ENCODE results near the gene SCYL1.

The SCYL1 gene

DNA sequence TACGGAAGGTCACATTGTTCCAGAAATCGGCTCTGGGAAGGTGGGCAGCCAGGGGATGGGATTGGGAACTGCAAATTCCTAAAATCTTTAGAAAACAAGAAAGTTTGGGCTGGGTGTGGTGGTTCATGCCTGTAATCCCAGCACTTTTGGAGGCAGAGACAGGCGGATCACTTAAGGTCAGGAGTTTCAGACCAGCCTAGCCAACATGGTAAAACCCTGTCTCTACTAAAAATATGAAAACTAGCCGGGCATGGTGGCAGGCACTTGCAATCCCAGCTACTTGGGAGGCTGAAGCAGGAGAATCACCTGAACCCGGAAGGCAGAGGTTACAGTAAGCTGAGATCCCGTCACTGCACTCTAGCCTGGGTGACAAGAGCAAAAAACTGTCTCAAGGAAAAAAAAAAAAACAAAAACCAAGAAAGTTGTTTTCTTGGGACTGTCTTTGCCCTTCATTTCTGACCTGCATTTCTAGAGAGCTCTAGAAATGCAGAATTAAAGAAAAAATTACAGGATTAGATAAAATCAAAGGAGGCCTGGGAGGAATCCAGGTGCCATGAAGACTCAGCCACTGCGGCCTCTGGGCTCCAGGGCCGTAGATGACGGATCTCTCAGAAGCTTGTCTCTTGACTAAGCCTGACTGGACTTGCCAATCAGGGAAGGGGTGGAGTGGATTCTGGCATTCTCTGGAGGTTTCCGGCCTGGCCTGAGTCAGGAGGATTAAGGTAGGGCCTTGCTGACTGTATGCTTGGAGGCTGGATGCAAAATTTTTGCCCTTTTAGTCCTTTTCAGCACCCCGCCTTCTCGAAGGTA, 31.3 kb upstream of the SCYL1 start:
- DNase-seq: peak; percentile 74

DNA sequence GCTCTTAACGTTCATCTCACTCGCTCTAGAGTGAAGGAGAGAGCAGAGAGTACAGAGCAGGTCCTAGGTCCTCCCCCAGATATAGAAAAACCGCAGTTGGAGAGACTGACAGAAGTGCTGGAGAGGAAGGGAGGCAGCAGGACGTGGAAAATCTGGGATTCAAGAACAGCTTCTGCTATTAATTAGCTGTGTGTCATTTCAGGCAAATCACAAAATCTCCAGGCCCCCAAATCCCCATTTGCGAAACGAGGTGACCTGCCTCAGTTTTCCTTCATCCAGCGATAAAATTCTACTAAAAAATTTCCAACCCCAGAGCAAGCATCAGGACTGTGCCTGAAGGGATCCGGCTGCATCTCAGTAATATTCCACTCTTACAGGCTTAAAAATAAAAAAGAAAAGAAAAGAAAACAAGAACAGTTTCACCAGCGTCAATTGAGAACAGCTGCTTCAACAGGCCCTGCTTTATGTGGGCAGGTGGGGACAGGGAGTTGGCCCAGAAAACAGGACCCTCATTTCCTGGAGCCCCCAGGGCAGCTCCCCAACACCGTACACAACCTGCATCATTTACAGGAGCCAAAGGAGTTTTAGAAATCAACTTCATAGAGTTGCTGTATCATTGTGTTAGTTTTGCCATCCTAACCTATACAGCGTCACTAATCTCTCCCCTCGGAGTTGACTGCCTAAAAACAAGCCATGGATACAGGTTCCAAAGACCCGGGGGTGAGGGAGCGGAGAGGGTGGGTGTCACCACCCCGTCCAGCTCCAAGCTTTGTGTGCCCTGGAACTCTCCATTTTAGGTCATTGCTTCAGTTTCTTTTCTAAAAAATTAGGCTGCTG, 28.4 kb upstream of the SCYL1 start:
- no peak for DNase-seq

DNA sequence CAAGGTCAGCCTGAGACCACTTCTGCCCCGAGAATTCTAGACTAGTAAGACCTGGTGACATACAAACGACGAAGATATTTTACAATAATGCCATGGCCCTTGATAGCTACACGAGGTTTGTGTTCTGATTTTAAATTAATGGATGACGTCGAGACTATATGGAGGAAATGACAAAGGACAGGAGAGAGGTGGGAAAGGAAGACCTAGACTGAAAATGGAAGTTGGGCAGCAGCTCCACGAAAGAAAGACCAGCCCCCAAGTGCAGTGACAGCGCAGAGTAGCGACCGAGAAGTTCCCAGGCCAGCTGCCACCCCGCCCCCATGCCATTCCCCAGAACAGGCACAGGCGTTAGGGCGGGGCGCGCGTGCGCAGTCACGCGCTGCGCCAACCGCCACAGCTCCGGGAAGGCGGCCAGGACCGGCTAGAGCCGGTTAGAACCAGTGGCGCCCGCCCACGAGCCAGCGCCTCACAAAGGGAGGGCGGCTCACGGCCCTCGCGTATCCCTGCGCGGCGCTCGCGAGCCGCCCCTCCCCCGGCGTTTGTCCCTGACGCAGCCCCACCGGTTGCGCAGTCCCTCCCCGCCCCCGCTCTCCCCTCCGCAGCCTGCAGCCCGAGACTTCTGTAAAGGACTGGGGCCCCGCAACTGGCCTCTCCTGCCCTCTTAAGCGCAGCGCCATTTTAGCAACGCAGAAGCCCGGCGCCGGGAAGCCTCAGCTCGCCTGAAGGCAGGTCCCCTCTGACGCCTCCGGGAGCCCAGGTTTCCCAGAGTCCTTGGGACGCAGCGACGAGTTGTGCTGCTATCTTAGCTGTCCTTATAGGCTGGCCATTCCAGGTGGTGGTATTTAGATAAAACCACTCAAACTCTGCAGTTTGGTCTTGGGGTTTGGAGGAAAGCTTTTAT, 27.5 kb upstream of the SCYL1 start:
- peak; percentile 97 for DNase-seq

DNA sequence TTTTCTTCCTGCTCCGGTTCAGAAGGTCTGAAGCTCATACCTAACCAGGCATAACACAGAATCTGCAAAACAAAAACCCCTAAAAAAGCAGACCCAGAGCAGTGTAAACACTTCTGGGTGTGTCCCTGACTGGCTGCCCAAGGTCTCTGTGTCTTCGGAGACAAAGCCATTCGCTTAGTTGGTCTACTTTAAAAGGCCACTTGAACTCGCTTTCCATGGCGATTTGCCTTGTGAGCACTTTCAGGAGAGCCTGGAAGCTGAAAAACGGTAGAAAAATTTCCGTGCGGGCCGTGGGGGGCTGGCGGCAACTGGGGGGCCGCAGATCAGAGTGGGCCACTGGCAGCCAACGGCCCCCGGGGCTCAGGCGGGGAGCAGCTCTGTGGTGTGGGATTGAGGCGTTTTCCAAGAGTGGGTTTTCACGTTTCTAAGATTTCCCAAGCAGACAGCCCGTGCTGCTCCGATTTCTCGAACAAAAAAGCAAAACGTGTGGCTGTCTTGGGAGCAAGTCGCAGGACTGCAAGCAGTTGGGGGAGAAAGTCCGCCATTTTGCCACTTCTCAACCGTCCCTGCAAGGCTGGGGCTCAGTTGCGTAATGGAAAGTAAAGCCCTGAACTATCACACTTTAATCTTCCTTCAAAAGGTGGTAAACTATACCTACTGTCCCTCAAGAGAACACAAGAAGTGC, 26.7 kb upstream of the SCYL1 start:
- DNase-seq: no peak

DNA sequence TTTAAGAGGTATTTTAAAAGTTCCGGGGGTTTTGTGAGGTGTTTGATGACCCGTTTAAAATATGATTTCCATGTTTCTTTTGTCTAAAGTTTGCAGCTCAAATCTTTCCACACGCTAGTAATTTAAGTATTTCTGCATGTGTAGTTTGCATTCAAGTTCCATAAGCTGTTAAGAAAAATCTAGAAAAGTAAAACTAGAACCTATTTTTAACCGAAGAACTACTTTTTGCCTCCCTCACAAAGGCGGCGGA, 26.2 kb upstream of the SCYL1 start:
- no peak for DNase-seq

DNA sequence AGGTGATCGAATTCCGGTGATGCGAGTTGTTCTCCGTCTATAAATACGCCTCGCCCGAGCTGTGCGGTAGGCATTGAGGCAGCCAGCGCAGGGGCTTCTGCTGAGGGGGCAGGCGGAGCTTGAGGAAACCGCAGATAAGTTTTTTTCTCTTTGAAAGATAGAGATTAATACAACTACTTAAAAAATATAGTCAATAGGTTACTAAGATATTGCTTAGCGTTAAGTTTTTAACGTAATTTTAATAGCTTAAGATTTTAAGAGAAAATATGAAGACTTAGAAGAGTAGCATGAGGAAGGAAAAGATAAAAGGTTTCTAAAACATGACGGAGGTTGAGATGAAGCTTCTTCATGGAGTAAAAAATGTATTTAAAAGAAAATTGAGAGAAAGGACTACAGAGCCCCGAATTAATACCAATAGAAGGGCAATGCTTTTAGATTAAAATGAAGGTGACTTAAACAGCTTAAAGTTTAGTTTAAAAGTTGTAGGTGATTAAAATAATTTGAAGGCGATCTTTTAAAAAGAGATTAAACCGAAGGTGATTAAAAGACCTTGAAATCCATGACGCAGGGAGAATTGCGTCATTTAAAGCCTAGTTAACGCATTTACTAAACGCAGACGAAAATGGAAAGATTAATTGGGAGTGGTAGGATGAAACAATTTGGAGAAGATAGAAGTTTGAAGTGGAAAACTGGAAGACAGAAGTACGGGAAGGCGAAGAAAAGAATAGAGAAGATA, 25.7 kb upstream of the SCYL1 start, which contains the start of gene MALAT1:
Gene MALAT1 (plus strand): TSS at position 69 of the 736 bp plus-strand sequence.
- peak; percentile 90 for DNase-seq

DNA sequence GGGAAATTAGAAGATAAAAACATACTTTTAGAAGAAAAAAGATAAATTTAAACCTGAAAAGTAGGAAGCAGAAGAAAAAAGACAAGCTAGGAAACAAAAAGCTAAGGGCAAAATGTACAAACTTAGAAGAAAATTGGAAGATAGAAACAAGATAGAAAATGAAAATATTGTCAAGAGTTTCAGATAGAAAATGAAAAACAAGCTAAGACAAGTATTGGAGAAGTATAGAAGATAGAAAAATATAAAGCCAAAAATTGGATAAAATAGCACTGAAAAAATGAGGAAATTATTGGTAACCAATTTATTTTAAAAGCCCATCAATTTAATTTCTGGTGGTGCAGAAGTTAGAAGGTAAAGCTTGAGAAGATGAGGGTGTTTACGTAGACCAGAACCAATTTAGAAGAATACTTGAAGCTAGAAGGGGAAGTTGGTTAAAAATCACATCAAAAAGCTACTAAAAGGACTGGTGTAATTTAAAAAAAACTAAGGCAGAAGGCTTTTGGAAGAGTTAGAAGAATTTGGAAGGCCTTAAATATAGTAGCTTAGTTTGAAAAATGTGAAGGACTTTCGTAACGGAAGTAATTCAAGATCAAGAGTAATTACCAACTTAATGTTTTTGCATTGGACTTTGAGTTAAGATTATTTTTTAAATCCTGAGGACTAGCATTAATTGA, 25.0 kb upstream of the SCYL1 start:
- no peak for DNase-seq

DNA sequence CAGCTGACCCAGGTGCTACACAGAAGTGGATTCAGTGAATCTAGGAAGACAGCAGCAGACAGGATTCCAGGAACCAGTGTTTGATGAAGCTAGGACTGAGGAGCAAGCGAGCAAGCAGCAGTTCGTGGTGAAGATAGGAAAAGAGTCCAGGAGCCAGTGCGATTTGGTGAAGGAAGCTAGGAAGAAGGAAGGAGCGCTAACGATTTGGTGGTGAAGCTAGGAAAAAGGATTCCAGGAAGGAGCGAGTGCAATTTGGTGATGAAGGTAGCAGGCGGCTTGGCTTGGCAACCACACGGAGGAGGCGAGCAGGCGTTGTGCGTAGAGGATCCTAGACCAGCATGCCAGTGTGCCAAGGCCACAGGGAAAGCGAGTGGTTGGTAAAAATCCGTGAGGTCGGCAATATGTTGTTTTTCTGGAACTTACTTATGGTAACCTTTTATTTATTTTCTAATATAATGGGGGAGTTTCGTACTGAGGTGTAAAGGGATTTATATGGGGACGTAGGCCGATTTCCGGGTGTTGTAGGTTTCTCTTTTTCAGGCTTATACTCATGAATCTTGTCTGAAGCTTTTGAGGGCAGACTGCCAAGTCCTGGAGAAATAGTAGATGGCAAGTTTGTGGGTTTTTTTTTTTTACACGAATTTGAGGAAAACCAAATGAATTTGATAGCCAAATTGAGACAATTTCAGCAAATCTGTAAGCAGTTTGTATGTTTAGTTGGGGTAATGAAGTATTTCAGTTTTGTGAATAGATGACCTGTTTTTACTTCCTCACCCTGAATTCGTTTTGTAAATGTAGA, 24.3 kb upstream of the SCYL1 start:
- DNase-seq: no peak

DNA sequence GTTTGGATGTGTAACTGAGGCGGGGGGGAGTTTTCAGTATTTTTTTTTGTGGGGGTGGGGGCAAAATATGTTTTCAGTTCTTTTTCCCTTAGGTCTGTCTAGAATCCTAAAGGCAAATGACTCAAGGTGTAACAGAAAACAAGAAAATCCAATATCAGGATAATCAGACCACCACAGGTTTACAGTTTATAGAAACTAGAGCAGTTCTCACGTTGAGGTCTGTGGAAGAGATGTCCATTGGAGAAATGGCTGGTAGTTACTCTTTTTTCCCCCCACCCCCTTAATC, 23.8 kb upstream of the SCYL1 start:
- no peak for DNase-seq

DNA sequence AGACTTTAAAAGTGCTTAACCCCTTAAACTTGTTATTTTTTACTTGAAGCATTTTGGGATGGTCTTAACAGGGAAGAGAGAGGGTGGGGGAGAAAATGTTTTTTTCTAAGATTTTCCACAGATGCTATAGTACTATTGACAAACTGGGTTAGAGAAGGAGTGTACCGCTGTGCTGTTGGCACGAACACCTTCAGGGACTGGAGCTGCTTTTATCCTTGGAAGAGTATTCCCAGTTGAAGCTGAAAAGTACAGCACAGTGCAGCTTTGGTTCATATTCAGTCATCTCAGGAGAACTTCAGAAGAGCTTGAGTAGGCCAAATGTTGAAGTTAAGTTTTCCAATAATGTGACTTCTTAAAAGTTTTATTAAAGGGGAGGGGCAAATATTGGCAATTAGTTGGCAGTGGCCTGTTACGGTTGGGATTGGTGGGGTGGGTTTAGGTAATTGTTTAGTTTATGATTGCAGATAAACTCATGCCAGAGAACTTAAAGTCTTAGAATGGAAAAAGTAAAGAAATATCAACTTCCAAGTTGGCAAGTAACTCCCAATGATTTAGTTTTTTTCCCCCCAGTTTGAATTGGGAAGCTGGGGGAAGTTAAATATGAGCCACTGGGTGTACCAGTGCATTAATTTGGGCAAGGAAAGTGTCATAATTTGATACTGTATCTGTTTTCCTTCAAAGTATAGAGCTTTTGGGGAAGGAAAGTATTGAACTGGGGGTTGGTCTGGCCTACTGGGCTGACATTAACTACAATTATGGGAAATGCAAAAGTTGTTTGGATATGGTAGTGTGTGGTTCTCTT, 23.2 kb upstream of the SCYL1 start:
- no peak for DNase-seq

DNA sequence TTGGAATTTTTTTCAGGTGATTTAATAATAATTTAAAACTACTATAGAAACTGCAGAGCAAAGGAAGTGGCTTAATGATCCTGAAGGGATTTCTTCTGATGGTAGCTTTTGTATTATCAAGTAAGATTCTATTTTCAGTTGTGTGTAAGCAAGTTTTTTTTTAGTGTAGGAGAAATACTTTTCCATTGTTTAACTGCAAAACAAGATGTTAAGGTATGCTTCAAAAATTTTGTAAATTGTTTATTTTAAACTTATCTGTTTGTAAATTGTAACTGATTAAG, 22.7 kb upstream of the SCYL1 start:
- no peak for DNase-seq

DNA sequence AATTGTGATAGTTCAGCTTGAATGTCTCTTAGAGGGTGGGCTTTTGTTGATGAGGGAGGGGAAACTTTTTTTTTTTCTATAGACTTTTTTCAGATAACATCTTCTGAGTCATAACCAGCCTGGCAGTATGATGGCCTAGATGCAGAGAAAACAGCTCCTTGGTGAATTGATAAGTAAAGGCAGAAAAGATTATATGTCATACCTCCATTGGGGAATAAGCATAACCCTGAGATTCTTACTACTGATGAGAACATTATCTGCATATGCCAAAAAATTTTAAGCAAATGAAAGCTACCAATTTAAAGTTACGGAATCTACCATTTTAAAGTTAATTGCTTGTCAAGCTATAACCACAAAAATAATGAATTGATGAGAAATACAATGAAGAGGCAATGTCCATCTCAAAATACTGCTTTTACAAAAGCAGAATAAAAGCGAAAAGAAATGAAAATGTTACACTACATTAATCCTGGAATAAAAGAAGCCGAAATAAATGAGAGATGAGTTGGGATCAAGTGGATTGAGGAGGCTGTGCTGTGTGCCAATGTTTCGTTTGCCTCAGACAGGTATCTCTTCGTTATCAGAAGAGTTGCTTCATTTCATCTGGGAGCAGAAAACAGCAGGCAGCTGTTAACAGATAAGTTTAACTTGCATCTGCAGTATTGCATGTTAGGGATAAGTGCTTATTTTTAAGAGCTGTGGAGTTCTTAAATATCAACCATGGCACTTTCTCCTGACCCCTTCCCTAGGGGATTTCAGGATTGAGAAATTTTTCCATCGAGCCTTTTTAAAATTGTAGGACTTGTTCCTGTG, 22.1 kb upstream of the SCYL1 start:
- DNase-seq: no peak

DNA sequence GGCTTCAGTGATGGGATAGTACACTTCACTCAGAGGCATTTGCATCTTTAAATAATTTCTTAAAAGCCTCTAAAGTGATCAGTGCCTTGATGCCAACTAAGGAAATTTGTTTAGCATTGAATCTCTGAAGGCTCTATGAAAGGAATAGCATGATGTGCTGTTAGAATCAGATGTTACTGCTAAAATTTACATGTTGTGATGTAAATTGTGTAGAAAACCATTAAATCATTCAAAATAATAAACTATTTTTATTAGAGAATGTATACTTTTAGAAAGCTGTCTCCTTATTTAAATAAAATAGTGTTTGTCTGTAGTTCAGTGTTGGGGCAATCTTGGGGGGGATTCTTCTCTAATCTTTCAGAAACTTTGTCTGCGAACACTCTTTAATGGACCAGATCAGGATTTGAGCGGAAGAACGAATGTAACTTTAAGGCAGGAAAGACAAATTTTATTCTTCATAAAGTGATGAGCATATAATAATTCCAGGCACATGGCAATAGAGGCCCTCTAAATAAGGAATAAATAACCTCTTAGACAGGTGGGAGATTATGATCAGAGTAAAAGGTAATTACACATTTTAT, 21.4 kb upstream of the SCYL1 start:
- no peak for DNase-seq

DNA sequence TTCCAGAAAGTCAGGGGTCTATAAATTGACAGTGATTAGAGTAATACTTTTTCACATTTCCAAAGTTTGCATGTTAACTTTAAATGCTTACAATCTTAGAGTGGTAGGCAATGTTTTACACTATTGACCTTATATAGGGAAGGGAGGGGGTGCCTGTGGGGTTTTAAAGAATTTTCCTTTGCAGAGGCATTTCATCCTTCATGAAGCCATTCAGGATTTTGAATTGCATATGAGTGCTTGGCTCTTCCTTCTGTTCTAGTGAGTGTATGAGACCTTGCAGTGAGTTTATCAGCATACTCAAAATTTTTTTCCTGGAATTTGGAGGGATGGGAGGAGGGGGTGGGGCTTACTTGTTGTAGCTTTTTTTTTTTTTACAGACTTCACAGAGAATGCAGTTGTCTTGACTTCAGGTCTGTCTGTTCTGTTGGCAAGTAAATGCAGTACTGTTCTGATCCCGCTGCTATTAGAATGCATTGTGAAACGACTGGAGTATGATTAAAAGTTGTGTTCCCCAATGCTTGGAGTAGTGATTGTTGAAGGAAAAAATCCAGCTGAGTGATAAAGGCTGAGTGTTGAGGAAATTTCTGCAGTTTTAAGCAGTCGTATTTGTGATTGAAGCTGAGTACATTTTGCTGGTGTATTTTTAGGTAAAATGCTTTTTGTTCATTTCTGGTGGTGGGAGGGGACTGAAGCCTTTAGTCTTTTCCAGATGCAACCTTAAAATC, 20.8 kb upstream of the SCYL1 start:
- DNase-seq: no peak

DNA sequence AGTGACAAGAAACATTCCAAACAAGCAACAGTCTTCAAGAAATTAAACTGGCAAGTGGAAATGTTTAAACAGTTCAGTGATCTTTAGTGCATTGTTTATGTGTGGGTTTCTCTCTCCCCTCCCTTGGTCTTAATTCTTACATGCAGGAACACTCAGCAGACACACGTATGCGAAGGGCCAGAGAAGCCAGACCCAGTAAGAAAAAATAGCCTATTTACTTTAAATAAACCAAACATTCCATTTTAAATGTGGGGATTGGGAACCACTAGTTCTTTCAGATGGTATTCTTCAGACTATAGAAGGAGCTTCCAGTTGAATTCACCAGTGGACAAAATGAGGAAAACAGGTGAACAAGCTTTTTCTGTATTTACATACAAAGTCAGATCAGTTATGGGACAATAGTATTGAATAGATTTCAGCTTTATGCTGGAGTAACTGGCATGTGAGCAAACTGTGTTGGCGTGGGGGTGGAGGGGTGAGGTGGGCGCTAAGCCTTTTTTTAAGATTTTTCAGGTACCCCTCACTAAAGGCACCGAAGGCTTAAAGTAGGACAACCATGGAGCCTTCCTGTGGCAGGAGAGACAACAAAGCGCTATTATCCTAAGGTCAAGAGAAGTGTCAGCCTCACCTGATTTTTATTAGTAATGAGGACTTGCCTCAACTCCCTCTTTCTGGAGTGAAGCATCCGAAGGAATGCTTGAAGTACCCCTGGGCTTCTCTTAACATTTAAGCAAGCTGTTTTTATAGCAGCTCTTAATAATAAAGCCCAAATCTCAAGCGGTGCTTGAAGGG, 20.0 kb upstream of the SCYL1 start:
- DNase-seq: no peak

DNA sequence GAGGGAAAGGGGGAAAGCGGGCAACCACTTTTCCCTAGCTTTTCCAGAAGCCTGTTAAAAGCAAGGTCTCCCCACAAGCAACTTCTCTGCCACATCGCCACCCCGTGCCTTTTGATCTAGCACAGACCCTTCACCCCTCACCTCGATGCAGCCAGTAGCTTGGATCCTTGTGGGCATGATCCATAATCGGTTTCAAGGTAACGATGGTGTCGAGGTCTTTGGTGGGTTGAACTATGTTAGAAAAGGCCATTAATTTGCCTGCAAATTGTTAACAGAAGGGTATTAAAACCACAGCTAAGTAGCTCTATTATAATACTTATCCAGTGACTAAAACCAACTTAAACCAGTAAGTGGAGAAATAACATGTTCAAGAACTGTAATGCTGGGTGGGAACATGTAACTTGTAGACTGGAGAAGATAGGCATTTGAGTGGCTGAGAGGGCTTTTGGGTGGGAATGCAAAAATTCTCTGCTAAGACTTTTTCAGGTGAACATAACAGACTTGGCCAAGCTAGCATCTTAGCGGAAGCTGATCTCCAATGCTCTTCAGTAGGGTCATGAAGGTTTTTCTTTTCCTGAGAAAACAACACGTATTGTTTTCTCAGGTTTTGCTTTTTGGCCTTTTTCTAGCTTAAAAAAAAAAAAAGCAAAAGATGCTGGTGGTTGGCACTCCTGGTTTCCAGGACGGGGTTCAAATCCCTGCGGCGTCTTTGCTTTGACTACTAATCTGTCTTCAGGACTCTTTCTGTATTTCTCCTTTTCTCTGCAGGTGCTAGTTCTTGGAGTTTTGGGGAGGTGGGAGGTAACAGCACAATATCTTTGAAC, 19.2 kb upstream of the SCYL1 start:
- DNase-seq: no peak
